B cell (primary cell): ENCODE results near the gene ANKRD44. TPM values are rescaled to one million over a fixed set of nuclear protein-coding genes. Genes with fewer than 3 reads are reported as not detected.

Experiments
- ATAC-seq: fragments of 200-7000 bp; cut with Tn5 transposase; one replicate; pipeline ENCODE4 v1.10.0; 2021; ENCODE audit warnings: low read depth, mild to moderate bottlenecking, moderate number of reproducible peaks, moderate library complexity
- CTCF ChIA-PET: fragments of 350-600 bp; sonication (Branson Sonifier 250); formaldehyde crosslinking; loops from one replicate; lab custom pipeline; 2021; ENCODE audit warnings: antibody characterized with exemption, inconsistent platforms; lab: Charles Lee
- POLR2A ChIA-PET: fragments of 350-600 bp; sonication (Branson Sonifier 250); formaldehyde crosslinking; loops from one replicate; lab custom pipeline; 2021; ENCODE audit warnings: antibody characterized with exemption; lab: Charles Lee
- DNase-seq: peaks from one replicate; pipeline ENCODE4 v3.0.0; 2013
- H2AFZ ChIP-seq: 2 replicates; pipeline ENCODE4 v1.6.1; 2012; ENCODE audit warnings: mild to moderate bottlenecking, low read depth, low read length; ENCODE audit not compliant: insufficient read depth, poor library complexity, severe bottlenecking
- H3K27ac ChIP-seq, 2 donors: 1 replicate in 1 of 2; 2 replicates in 1 of 2; pipeline ENCODE4 v1.5.1; 2012 to 2013; ENCODE audit warnings: low read length in 2 of 2, mild to moderate bottlenecking in 2 of 2, moderate library complexity in 1 of 2
- H3K27me3 ChIP-seq, 4 experiments: fragments of 200-600 bp in 1 of 4; sonication (generic) in 1 of 4; replicated peaks in 1 of 4; 1 replicate in 2 of 4; 2 replicates in 2 of 4; pipeline versions ENCODE4 v1.6.1 to v1.7.0; 2013 to 2016; ENCODE audit warnings: low read length in 3 of 4, mild to moderate bottlenecking in 2 of 4, mixed read lengths in 1 of 4, moderate library complexity in 1 of 4; ENCODE audit not compliant: insufficient read depth in 4 of 4, control insufficient read depth in 3 of 4; ENCODE audit errors: control extremely low read depth in 1 of 4
- H3K36me3 ChIP-seq, 2 experiments: replicated peaks in 1 of 2; 1 replicate in 1 of 2; 2 replicates in 1 of 2; pipeline versions ENCODE4 v1.6.1 to v1.7.1; 2013; ENCODE audit warnings: low read length in 1 of 2; ENCODE audit not compliant: insufficient read depth in 2 of 2, control insufficient read depth in 1 of 2; ENCODE audit errors: control extremely low read depth in 1 of 2, extremely low read depth in 1 of 2
- H3K4me1 ChIP-seq, 2 donors: fragments of 200-600 bp in 1 of 2; sonication (generic) in 1 of 2; 1 replicate in 1 of 2; 2 replicates in 1 of 2; pipeline versions ENCODE4 v1.5.1 to v1.6.1; 2013 to 2017; ENCODE audit warnings: low read length in 2 of 2; ENCODE audit not compliant: control insufficient read depth in 2 of 2, insufficient read depth in 2 of 2
- H3K4me2 ChIP-seq: replicated peaks from 2 replicates; pipeline ENCODE3; 2012; ENCODE audit warnings: mild to moderate bottlenecking, low read depth, low read length; ENCODE audit not compliant: poor library complexity, severe bottlenecking
- H3K4me3 ChIP-seq, 5 experiments: fragments of 200-600 bp in 1 of 5; sonication (generic) in 1 of 5; 1 replicate in 3 of 5; 2 replicates in 2 of 5; pipeline versions ENCODE4 v1.5.1 to v1.7.0; 2011 to 2016; ENCODE audit warnings: low read length in 4 of 5, mild to moderate bottlenecking in 4 of 5, low read depth in 2 of 5, control low read depth in 1 of 5, moderate library complexity in 1 of 5; ENCODE audit not compliant: insufficient read depth in 1 of 5; ENCODE audit errors: control extremely low read depth in 1 of 5, extremely low read depth in 1 of 5
- H3K79me2 ChIP-seq: fragments of 200-600 bp; sonication (generic); one replicate; pipeline ENCODE4 v1.6.0; 2016; ENCODE audit warnings: low read length; ENCODE audit not compliant: control insufficient read depth, insufficient read depth
- H3K9ac ChIP-seq: fragments of 200-600 bp; sonication (generic); 2 replicates; pipeline ENCODE4 v1.6.1; 2017; ENCODE audit warnings: mild to moderate bottlenecking, low read length, moderate library complexity
- H3K9me3 ChIP-seq, 3 donors: one replicate each; pipeline versions ENCODE4 v1.6.1 to v1.7.1; 2013; ENCODE audit warnings: low read length in 2 of 3; ENCODE audit not compliant: control insufficient read depth in 2 of 3, insufficient read depth in 1 of 3; ENCODE audit errors: control extremely low read depth in 1 of 3
- H4K20me1 ChIP-seq: 2 replicates; pipeline ENCODE4 v1.6.0; 2012; ENCODE audit warnings: mild to moderate bottlenecking, low read length; ENCODE audit not compliant: insufficient read depth, control insufficient read depth, poor library complexity, severe bottlenecking
- H3K27ac Mint-ChIP-seq: one replicate; pipeline ENCODE4 v1.8.0; 2021; ENCODE audit warnings: mixed read lengths
- H3K27me3 Mint-ChIP-seq: one replicate; pipeline ENCODE4 v1.8.0; 2021; ENCODE audit warnings: mixed read lengths
- H3K4me1 Mint-ChIP-seq: one replicate; pipeline ENCODE4 v1.8.0; 2021; ENCODE audit warnings: mixed read lengths
- H3K4me3 Mint-ChIP-seq: one replicate; pipeline ENCODE4 v1.8.0; 2021; ENCODE audit warnings: mixed read lengths
- H3K9me3 Mint-ChIP-seq: one replicate; pipeline ENCODE4 v1.8.0; 2022; ENCODE audit warnings: mixed read lengths; ENCODE audit not compliant: insufficient read depth
- CTCF ChIP-seq: fragments of 200-600 bp; IDR thresholded peaks from one replicate; pipeline ENCODE4 v1.8.0; 2022; ENCODE audit warnings: antibody characterized with exemption, mild to moderate bottlenecking
- EZH2 ChIP-seq: IDR thresholded peaks from 2 replicates; pipeline ENCODE4 v1.6.1; 2012; ENCODE audit warnings: borderline replicate concordance, low read depth, mild to moderate bottlenecking, moderate library complexity, low read length; ENCODE audit not compliant: insufficient read depth, poor library complexity, severe bottlenecking
- WGBS: methylation state at CpG from one replicate; pipeline ENCODE4 v1.1.5; 2013; ENCODE audit warnings: missing lambda C conversion rate; ENCODE audit not compliant: insufficient coverage; 5-methylcytosine and 5-hydroxymethylcytosine counted together
- intact Hi-C: fragments of 100-400 bp; cut with micrococcal nuclease; formaldehyde crosslinking; loops from one replicate; pipeline ENCODE4 v1.10.0; 2022
- polyA plus RNA-seq: library from polyadenylated mRNA; depleted of rRNA; stranded (reverse); fragments of >200 nt; gene quantifications from 2 replicates; pipeline ENCODE4 v1.2.3, GENCODE V29; 2012
- total RNA-seq, 2 donors: library from RNA; stranded (reverse); fragments of 120-200 nt in 1 of 2; gene quantifications; 1 replicate in 1 of 2; 2 replicates in 1 of 2; pipeline versions ENCODE4 v1.2.3 to v1.2.4, GENCODE V29; 2013 to 2022

ANKRD44 gene
- total and polyA plus RNA-seq, 2 donors (not counting 1 experiment from before 2014, with no cell fraction given) = 92.6 to 457 TPM

GRCh38 chr2:196967116-196967515 is 343.5 kb downstream of the ANKRD44 start:
- no peak overlapping the region for H3K4me2 ChIP-seq
- no peak overlapping the region for H3K27ac ChIP-seq
- H3K9ac ChIP-seq = no peak overlapping the region
- 77% methylated on average over 2 of the region's 7 CpGs for WGBS
- no peaks in the 10 kb centered on the region for H3K36me3 ChIP-seq
- Mint-ChIP-seq H3K27me3 (no peaks in the 10 kb centered on the region), H3K4me3 (no peak overlapping the region), H3K27ac (no peak overlapping the region), H3K9me3 (no peaks in the 10 kb centered on the region), H3K4me1 (no peaks in the 10 kb centered on the region)
- DNase-seq (no peak), ATAC-seq (no peak)
- H3K4me1 ChIP-seq = no peaks in the 10 kb centered on the region
- ChIA-PET POLR2A (no interaction called here), CTCF (no interaction called here)
- H3K9me3 ChIP-seq = no peaks in the 10 kb centered on the region
- H3K79me2 ChIP-seq = no peaks in the 10 kb centered on the region
- no peak overlapping the region for H2AFZ ChIP-seq
- H3K27me3 ChIP-seq = no peaks in the 10 kb centered on the region
- intact Hi-C loops = no loop called here
- no peaks in the 10 kb centered on the region for H4K20me1 ChIP-seq
- TF ChIP-seq EZH2 (no peak), CTCF (no peak)
- no peak overlapping the region for H3K4me3 ChIP-seq

GRCh38 chr2:196966061-196966460 is 344.5 kb downstream of the ANKRD44 start:
- Histone ChIP-seq H3K9me3 (no peaks in the 10 kb centered on the region), H4K20me1 (no peaks in the 10 kb centered on the region), H3K4me2 (no peak overlapping the region), H3K27ac (no peak overlapping the region), H3K36me3 (no peaks in the 10 kb centered on the region), H3K4me3 (no peak overlapping the region), H2AFZ (no peak overlapping the region), H3K4me1 (no peaks in the 10 kb centered on the region), H3K9ac (no peak overlapping the region), H3K27me3 (no peaks in the 10 kb centered on the region), H3K79me2 (no peaks in the 10 kb centered on the region)
- ChIA-PET POLR2A (no interaction called here), CTCF (no interaction called here)
- intact Hi-C loops = no loop called here
- Mint-ChIP-seq H3K4me3 (no peak overlapping the region), H3K4me1 (no peaks in the 10 kb centered on the region), H3K27ac (no peak overlapping the region), H3K27me3 (no peaks in the 10 kb centered on the region), H3K9me3 (no peaks in the 10 kb centered on the region)
- ATAC-seq = no peak
- TF ChIP-seq EZH2 = no peak
- no peak for TF ChIP-seq CTCF
- no peak for DNase-seq
- no CpG with 5 or more reads among the region's 3 CpGs for WGBS
